HL-60 (cell line): ENCODE data around the gene GRK6.

Experiments used
- DNase-seq, 2 experiments: peaks; one replicate each; pipeline ENCODE4 v3.0.0-alpha.2; 2010 to 2020; ENCODE audit warnings: low read depth in 1 of 2, low spot score in 1 of 2
- H3K27ac ChIP-seq: fragments of 250-450 bp; sonication (Bioruptor Pico); replicated peaks from 2 replicates; pipeline ENCODE4 v1.5.1; 2020; ENCODE audit warnings: mild to moderate bottlenecking, moderate library complexity
- H3K27me3 ChIP-seq: fragments of 250-450 bp; sonication (Bioruptor Pico); 2 replicates; pipeline ENCODE4 v1.5.1; 2021; ENCODE audit warnings: mild to moderate bottlenecking, moderate library complexity; ENCODE audit not compliant: insufficient read depth, poor library complexity, severe bottlenecking
- H3K4me3 ChIP-seq: replicated peaks from 2 replicates; pipeline ENCODE4 v1.5.1; 2011; ENCODE audit warnings: mild to moderate bottlenecking, control low read depth, low read length; ENCODE audit not compliant: insufficient read depth
- GABPA ChIP-seq: IDR thresholded peaks from 2 replicates; pipeline ENCODE4 v1.6.1; 2012; ENCODE audit warnings: low read depth
- POLR2AphosphoS5 ChIP-seq: IDR thresholded peaks from 2 replicates; pipeline ENCODE4 v1.6.1; 2012; ENCODE audit warnings: low read depth
- SPI1 ChIP-seq: IDR thresholded peaks from 2 replicates; pipeline ENCODE4 v1.6.1; 2012; ENCODE audit warnings: low read depth, mild to moderate bottlenecking, borderline replicate concordance
- TF ChIP-seq, protein P1 (sequence below): IDR thresholded peaks from 2 replicates; pipeline ENCODE4 v1.6.1; 2012; ENCODE audit warnings: low read depth; ENCODE audit not compliant: insufficient replicate concordance
- TF ChIP-seq, protein P2 (sequence below): IDR thresholded peaks from one replicate; pipeline ENCODE4 v1.5.1; 2011; ENCODE audit warnings: low read length, control low read depth, inconsistent platforms; ENCODE audit not compliant: insufficient read depth

GRK6 gene

DNA sequence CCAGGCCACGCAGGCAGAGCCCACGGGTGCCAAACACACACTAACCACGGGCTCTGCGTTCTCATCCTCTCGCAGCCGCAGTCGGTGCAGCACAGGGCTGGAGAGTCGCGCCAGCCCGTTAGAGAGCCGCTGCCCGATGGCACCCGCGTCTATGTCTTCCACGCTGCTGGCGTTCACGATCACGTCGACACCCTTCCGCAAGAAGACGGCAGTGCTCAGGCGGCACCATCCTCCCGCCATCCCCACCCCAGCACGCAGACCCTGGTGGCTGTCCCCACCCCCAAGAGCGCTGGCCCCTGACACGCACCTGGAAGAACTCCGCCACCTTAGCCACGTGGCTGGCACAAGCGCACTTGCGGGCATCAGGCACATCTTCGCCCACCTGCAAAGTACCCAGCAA, 41.0 kb downstream of the GRK6 start:
- H3K27ac ChIP-seq: no peak overlapping the region
- TF ChIP-seq GABPA (no peak), SPI1 (no peak), POLR2AphosphoS5 (no peak)
- TF ChIP-seq, protein P1, sequence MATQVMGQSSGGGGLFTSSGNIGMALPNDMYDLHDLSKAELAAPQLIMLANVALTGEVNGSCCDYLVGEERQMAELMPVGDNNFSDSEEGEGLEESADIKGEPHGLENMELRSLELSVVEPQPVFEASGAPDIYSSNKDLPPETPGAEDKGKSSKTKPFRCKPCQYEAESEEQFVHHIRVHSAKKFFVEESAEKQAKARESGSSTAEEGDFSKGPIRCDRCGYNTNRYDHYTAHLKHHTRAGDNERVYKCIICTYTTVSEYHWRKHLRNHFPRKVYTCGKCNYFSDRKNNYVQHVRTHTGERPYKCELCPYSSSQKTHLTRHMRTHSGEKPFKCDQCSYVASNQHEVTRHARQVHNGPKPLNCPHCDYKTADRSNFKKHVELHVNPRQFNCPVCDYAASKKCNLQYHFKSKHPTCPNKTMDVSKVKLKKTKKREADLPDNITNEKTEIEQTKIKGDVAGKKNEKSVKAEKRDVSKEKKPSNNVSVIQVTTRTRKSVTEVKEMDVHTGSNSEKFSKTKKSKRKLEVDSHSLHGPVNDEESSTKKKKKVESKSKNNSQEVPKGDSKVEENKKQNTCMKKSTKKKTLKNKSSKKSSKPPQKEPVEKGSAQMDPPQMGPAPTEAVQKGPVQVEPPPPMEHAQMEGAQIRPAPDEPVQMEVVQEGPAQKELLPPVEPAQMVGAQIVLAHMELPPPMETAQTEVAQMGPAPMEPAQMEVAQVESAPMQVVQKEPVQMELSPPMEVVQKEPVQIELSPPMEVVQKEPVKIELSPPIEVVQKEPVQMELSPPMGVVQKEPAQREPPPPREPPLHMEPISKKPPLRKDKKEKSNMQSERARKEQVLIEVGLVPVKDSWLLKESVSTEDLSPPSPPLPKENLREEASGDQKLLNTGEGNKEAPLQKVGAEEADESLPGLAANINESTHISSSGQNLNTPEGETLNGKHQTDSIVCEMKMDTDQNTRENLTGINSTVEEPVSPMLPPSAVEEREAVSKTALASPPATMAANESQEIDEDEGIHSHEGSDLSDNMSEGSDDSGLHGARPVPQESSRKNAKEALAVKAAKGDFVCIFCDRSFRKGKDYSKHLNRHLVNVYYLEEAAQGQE: no peak
- TF ChIP-seq, protein P2, sequence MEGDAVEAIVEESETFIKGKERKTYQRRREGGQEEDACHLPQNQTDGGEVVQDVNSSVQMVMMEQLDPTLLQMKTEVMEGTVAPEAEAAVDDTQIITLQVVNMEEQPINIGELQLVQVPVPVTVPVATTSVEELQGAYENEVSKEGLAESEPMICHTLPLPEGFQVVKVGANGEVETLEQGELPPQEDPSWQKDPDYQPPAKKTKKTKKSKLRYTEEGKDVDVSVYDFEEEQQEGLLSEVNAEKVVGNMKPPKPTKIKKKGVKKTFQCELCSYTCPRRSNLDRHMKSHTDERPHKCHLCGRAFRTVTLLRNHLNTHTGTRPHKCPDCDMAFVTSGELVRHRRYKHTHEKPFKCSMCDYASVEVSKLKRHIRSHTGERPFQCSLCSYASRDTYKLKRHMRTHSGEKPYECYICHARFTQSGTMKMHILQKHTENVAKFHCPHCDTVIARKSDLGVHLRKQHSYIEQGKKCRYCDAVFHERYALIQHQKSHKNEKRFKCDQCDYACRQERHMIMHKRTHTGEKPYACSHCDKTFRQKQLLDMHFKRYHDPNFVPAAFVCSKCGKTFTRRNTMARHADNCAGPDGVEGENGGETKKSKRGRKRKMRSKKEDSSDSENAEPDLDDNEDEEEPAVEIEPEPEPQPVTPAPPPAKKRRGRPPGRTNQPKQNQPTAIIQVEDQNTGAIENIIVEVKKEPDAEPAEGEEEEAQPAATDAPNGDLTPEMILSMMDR: no peak
- no peak overlapping the region for H3K4me3 ChIP-seq
- DNase-seq: no peak
- H3K27me3 ChIP-seq: no peaks in the 10 kb centered on the region

DNA sequence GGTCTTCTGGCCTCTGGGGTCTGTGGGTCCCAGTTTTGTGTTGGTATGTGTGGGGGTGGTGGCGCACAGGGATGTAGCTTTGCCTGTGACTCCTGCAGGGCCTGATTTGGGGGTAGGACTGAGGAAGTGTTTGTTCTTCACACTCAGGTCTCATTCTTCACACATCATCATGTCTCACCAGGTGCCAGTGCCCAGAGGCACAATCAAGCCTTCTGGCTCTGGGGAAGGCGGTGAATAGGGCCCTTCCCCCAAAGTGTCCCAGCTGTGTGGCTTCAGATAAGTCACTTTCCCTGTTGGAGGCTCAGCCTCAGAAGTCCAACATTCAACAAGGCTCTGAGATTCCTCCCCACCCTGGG, 41.8 kb downstream of the GRK6 start:
- Histone ChIP-seq H3K27ac (no peak overlapping the region), H3K4me3 (no peak overlapping the region), H3K27me3 (no peaks in the 10 kb centered on the region)
- no peak for DNase-seq
- TF ChIP-seq, protein P1: no peak
- TF ChIP-seq, protein P2: no peak
- TF ChIP-seq SPI1 (no peak), POLR2AphosphoS5 (no peak), GABPA (no peak)

DNA sequence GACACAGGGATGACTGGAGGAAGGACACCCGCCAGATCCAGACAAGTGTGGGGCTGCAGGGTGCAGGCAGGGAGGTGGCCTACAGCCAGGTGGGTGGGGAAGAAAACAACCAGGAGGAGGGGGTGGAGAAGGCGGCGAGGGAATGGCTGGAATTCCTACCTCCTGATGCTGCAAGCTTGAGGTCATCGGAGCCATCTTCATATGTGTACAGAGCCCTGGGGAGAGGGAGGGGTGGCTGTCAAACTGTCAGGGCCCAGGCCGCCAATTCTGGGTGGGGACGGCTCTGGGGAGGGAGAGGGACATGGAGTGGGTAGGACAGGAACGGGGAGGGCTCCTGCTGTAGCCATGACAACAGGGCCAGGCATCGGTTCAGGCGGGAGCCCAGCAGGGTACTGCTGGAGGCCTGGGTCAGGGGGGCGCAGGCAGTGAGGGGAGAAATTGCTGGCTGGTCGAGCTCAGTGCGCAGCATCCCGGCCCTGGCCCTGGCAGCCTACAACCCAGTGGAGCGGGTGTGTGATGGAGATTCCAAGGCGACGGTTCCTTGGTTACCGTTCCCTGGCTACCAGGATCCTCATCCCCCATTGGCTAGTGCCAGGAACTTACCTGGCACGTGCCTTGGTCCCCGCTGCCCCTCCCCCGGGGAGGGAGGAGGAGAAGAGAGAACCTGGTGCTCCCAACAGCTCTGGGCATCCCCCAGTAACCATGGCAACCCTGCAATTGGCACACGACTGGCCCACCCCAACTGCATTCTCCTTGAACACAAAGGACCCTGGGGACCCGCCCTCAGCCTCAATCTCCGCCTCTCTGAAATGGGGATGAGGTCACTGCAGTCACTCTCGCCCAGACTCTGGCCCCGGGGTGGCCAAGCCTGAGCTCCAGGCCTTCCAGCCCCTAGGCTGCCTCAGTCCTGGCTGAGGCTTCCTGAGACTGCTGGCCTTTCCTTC, 42.5 kb downstream of the GRK6 start:
- Histone ChIP-seq H3K27ac (no peak overlapping the region), H3K27me3 (no peaks in the 10 kb centered on the region), H3K4me3 (no peak overlapping the region)
- DNase-seq: no peak
- TF ChIP-seq, protein P2: no peak
- TF ChIP-seq, protein P1: no peak
- TF ChIP-seq GABPA (no peak), SPI1 (no peak), POLR2AphosphoS5 (no peak)
